Tibial artery (tissue), 4 donors: Measurements from ENCODE around the gene FBXO44.

Experiments used
- DNase-seq, 2 donors: peaks; one replicate each; pipeline ENCODE4 v3.0.0-alpha.2; 2019
- H3K27ac ChIP-seq, 2 donors: fragments of 200-600 bp; sonication (generic) in 1 of 2; 1 replicate in 1 of 2; 2 replicates in 1 of 2; pipeline ENCODE4 v1.5.1; 2018 to 2019; ENCODE audit warnings: mild to moderate bottlenecking in 1 of 2
- H3K27me3 ChIP-seq, 2 donors: fragments of 200-600 bp; sonication (generic) in 1 of 2; one replicate each; pipeline versions ENCODE4 v1.5.1 to v1.6.0; 2016 to 2019
- H3K36me3 ChIP-seq, 3 donors: fragments of 200-600 bp; sonication (generic) in 2 of 3; one replicate each; pipeline ENCODE4 v1.5.1; 2016 to 2019; ENCODE audit warnings: mild to moderate bottlenecking in 2 of 3
- H3K4me1 ChIP-seq, 4 donors: fragments of 200-600 bp; sonication (generic) in 2 of 4; 1 replicate in 3 of 4; 2 replicates in 1 of 4; pipeline ENCODE4 v1.5.1; 2016 to 2019
- H3K4me3 ChIP-seq, 2 donors: fragments of 200-600 bp; sonication (generic) in 1 of 2; 1 replicate in 1 of 2; 2 replicates in 1 of 2; pipeline ENCODE4 v1.5.1; 2018 to 2019; ENCODE audit warnings: mild to moderate bottlenecking in 2 of 2
- H3K9me3 ChIP-seq, 3 donors: fragments of 200-600 bp; sonication (generic) in 1 of 3; one replicate each; pipeline ENCODE4 v1.5.1; 2016 to 2019
- CTCF ChIP-seq, 2 experiments: fragments of 200-600 bp in 1 of 2; fragments of 450-650 bp in 1 of 2; IDR thresholded peaks; one replicate each; pipeline ENCODE4 v1.5.1; 2017 to 2019; ENCODE audit warnings: antibody characterized with exemption in 2 of 2, mild to moderate bottlenecking in 1 of 2, moderate library complexity in 1 of 2
- intact Hi-C: fragments of 100-400 bp; cut with DNase I; formaldehyde crosslinking; loops from one replicate; pipeline ENCODE4 v1.15.0; 2023; ENCODE audit warnings: low total_unique reads

FBXO44 gene

GRCh38 chr1:11613347-11613746 lies 41.3 kb upstream of the FBXO44 start:
- H3K4me3 ChIP-seq = no peak overlapping the region
- no peak for DNase-seq
- H3K36me3 ChIP-seq = no peaks in the 10 kb centered on the region
- H3K27me3 ChIP-seq = peaks cover 0 to 51% of the 10 kb centered on the region in 2 donors
- TF ChIP-seq CTCF (IDR thresholded peaks at IDR 0.05) = no peak
- intact Hi-C loops = no loop called here
- H3K9me3 ChIP-seq = no peaks in the 10 kb centered on the region
- H3K4me1 ChIP-seq = no peaks in the 10 kb centered on the region
- no peak overlapping the region for H3K27ac ChIP-seq

DNA sequence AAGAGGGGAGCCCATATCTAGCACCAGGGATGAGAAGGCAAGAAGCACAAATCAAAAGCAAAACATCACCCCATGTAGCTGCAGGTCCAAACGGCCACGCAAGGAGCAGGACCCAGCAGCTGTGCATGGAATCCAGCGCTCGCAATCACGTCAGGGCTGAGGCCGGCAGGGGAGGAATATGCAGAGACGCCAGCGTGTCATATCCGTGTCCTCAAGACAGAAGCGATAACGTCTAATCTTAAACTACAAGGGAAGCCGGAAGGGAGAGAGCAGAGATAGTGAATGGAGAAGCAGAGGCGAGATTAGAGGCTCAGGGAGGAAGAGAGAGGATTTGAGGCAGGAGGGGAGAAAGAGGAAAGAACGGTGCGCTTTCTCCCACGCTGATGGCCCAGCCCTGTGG lies 39.6 kb upstream of the FBXO44 start:
- intact Hi-C loops = no loop called here
- no peaks in the 10 kb centered on the region for H3K9me3 ChIP-seq
- no peak overlapping the region for H3K4me3 ChIP-seq
- no peaks in the 10 kb centered on the region for H3K36me3 ChIP-seq
- TF ChIP-seq CTCF (IDR thresholded peaks at IDR 0.05) = no peak
- H3K4me1 ChIP-seq = no peaks in the 10 kb centered on the region
- no peak overlapping the region for H3K27ac ChIP-seq
- no peak for DNase-seq
- H3K27me3 ChIP-seq = peaks cover 0 to 63% of the 10 kb centered on the region in 2 donors

- Histone ChIP-seq H3K9me3 (no peaks in the 10 kb centered on the region), H3K27ac (no peak overlapping the region), H3K4me1 (no peaks in the 10 kb centered on the region), H3K27me3 (peaks cover 0 to 68% of the 10 kb centered on the region in 2 donors), H3K4me3 (no peak overlapping the region), H3K36me3 (no peaks in the 10 kb centered on the region)
- no peak for TF ChIP-seq CTCF (IDR thresholded peaks at IDR 0.05)
- no peak for DNase-seq
- intact Hi-C loops = no loop called here
These were observed 37.9 kb upstream of the FBXO44 start for GRCh38 chr1:11616766-11617165.

DNA sequence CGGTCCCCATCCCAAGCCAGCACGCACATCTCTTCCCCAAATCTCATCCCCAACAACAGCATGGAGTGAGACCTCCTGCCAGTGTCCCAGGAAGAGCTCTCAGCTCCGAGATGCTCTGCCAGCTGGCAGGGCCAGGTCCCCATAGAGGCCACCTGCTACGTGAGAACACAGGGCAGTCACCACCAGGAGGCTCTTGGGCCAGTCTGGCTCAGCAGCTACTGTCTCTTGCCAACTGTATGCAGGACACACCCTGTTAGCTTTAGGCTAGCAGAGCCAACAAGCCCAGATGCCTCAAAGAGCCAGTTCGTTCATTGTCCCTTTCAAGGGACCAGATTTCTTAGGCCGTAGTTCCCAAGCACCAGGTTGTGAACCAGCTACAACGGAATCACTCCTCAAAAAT lies 37.4 kb upstream of the FBXO44 start:
- Histone ChIP-seq H3K4me3 (no peak overlapping the region), H3K27ac (no peak overlapping the region), H3K4me1 (no peaks in the 10 kb centered on the region), H3K9me3 (no peaks in the 10 kb centered on the region), H3K27me3 (peaks cover 0 to 71% of the 10 kb centered on the region in 2 donors), H3K36me3 (no peaks in the 10 kb centered on the region)
- no peak for DNase-seq
- TF ChIP-seq CTCF (IDR thresholded peaks at IDR 0.05) = no peak
- intact Hi-C loops = no loop called here

GRCh38 chr1:11617741-11618140 lies 36.9 kb upstream of the FBXO44 start:
- no peaks in the 10 kb centered on the region for H3K36me3 ChIP-seq
- TF ChIP-seq CTCF (IDR thresholded peaks at IDR 0.05) = no peak
- intact Hi-C loops = no loop called here
- H3K4me1 ChIP-seq = no peaks in the 10 kb centered on the region
- DNase-seq = no peak
- H3K9me3 ChIP-seq = no peaks in the 10 kb centered on the region
- H3K27me3 ChIP-seq = peaks cover 0 to 70% of the 10 kb centered on the region in 2 donors
- no peak overlapping the region for H3K27ac ChIP-seq
- H3K4me3 ChIP-seq = no peak overlapping the region

GRCh38 chr1:11620405-11620804 lies 34.3 kb upstream of the FBXO44 start:
- TF ChIP-seq CTCF (IDR thresholded peaks at IDR 0.05) = no peak
- intact Hi-C loops = no loop called here

More at GRCh38 chr1:11620405-11620804, 34.3 kb upstream of the FBXO44 start:
- H3K4me1 ChIP-seq = no peaks in the 10 kb centered on the region
- DNase-seq = no peak
- H3K27ac ChIP-seq = no peak overlapping the region
- H3K9me3 ChIP-seq = no peaks in the 10 kb centered on the region
- H3K36me3 ChIP-seq = no peaks in the 10 kb centered on the region
- peaks cover 0 to 73% of the 10 kb centered on the region in 2 donors for H3K27me3 ChIP-seq
- no peak overlapping the region for H3K4me3 ChIP-seq
